Measurements from ENCODE around the gene ATP6V0B. TPM values are rescaled to one million over a fixed set of nuclear protein-coding genes. Genes with fewer than 3 reads are reported as not detected.

Gene ATP6V0B
- total and polyA plus RNA-seq, 2 donors (not counting 3 experiments of a cell fraction or from before 2014, with no cell fraction given), result 110 to 325 TPM

DNA sequence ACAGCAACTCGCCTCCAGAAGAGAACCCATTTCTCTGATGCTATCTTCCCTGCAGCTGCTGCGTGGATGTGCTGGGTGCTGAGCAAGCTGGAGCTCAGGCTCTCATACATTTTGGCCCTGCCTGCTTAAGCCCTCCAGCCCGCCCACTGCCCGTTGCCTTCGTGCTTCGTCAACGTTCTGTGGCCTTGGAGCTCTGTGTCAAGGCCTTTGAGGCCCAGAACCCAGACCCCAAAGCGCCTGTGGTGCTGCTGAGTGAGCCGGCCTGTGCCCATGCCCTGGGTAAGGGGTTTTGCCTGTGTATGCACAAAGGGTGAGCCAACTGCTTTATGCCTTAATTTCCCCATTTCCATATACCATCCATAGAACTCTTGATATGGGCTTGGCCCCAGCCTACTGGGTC is 3.8 kb upstream of the ATP6V0B start:
- Histone ChIP-seq H3K9me3 (replicated peaks; ENCODE audit: control insufficient read depth, insufficient read depth, low read length) (no peaks in the 10 kb centered on the region), H3K9me1 (replicated peaks; ENCODE audit: control insufficient read depth, extremely low read depth, insufficient read depth, low read length) (no peaks in the 10 kb centered on the region), H4K20me1 (replicated peaks; ENCODE audit: control insufficient read depth, extremely low read depth, insufficient read depth, low read length) (no peaks in the 10 kb centered on the region), H3K4me1 (ENCODE audit: control insufficient read depth, extremely low read depth, insufficient read depth, low read length) (peaks cover 15% of the 10 kb centered on the region), H3K9ac (replicated peaks; ENCODE audit: extremely low read depth, insufficient read depth, low read length) (no peak overlapping the region), H3K36me3 (ENCODE audit: control insufficient read depth in 2 of 2, extremely low read depth in 1 of 2, insufficient read depth in 2 of 2, low read length in 2 of 2) (peaks cover 0 to 13% of the 10 kb centered on the region in 2 experiments), H3K27me3 (ENCODE audit: control insufficient read depth in 2 of 2, insufficient read depth in 2 of 2, low read length in 2 of 2) (no peaks in the 10 kb centered on the region), H3K4me3 (replicated peaks in 1 of 3; ENCODE audit: insufficient read depth in 1 of 3, low read depth in 1 of 3, low read length in 3 of 3) (no peak overlapping the region), H3K27ac (ENCODE audit: insufficient read depth, low read depth, low read length) (no peak overlapping the region), H3K4me2 (ENCODE audit: insufficient read depth, low read length) (peak overlapping the region; percentile 70), H2AFZ (ENCODE audit: low read depth, low read length) (no peak overlapping the region), H3K79me2 (ENCODE audit: control insufficient read depth, insufficient read depth, low read length) (peaks cover 15% of the 10 kb centered on the region)
- ChIA-PET POLR2A (no interaction called here), CTCF (interaction anchor here (1.5 kb wide), 1 partner anchor 77 kb away, joined by 5 read pairs; no protein-coding TSS in a partner anchor)
- dilution Hi-C loops (cut with MboI; ENCODE audit: extremely low pct_ligation_motif_present, low sequenced_read_pairs) (no loop called here), intact Hi-C loops (cut with micrococcal nuclease) (no loop called here)
- BruUV-seq (replicated peaks), result no TSS peak
- DNase-seq (ENCODE audit: low read depth, low spot score) (no peak), FAIRE-seq (no peak)
- TF ChIP-seq POLR2AphosphoS5 (IDR thresholded peaks at IDR 0.05; ENCODE audit: insufficient read depth, low read depth, low read length), result no peak
- TF ChIP-seq FOS (IDR thresholded peaks at IDR 0.05; ENCODE audit: borderline replicate concordance, insufficient read depth, low read length), result no peak
- no peak for TF ChIP-seq POLR2A (IDR thresholded peaks at IDR 0.05; ENCODE audit: low read depth, low read length)
- TF ChIP-seq MAX (IDR thresholded peaks at IDR 0.05; ENCODE audit: insufficient read depth, insufficient read length), result no peak
- no peak for TF ChIP-seq MYC (IDR thresholded peaks at IDR 0.05; ENCODE audit: low read depth, low read length)

GRCh38 chr1:43971336-43971980 is 3.3 kb upstream of the ATP6V0B start:
- Histone ChIP-seq H3K9me3 (replicated peaks; ENCODE audit: control insufficient read depth, insufficient read depth, low read length) (no peaks in the 10 kb centered on the region), H3K4me2 (ENCODE audit: insufficient read depth, low read length) (no peak overlapping the region), H3K27me3 (ENCODE audit: control insufficient read depth in 2 of 2, insufficient read depth in 2 of 2, low read length in 2 of 2) (no peaks in the 10 kb centered on the region), H2AFZ (ENCODE audit: low read depth, low read length) (no peak overlapping the region), H3K36me3 (ENCODE audit: control insufficient read depth in 2 of 2, extremely low read depth in 1 of 2, insufficient read depth in 2 of 2, low read length in 2 of 2) (peaks cover 0 to 9% of the 10 kb centered on the region in 2 experiments), H4K20me1 (replicated peaks; ENCODE audit: control insufficient read depth, extremely low read depth, insufficient read depth, low read length) (no peaks in the 10 kb centered on the region), H3K4me3 (replicated peaks in 1 of 3; ENCODE audit: insufficient read depth in 1 of 3, low read depth in 1 of 3, low read length in 3 of 3) (no peak overlapping the region), H3K27ac (ENCODE audit: insufficient read depth, low read depth, low read length) (no peak overlapping the region), H3K79me2 (ENCODE audit: control insufficient read depth, insufficient read depth, low read length) (peaks cover 20% of the 10 kb centered on the region), H3K9ac (replicated peaks; ENCODE audit: extremely low read depth, insufficient read depth, low read length) (no peak overlapping the region), H3K4me1 (ENCODE audit: control insufficient read depth, extremely low read depth, insufficient read depth, low read length) (peaks cover 21% of the 10 kb centered on the region), H3K9me1 (replicated peaks; ENCODE audit: control insufficient read depth, extremely low read depth, insufficient read depth, low read length) (no peaks in the 10 kb centered on the region)
- FAIRE-seq (no peak), DNase-seq (ENCODE audit: low read depth, low spot score) (no peak)
- dilution Hi-C loops (cut with MboI; ENCODE audit: extremely low pct_ligation_motif_present, low sequenced_read_pairs), result no loop called here
- ChIA-PET CTCF (interaction anchor here (0.7 to 1.5 kb wide), 2 partner anchors 58 to 77 kb away, joined by 3 to 5 read pairs; no protein-coding TSS in a partner anchor), POLR2A (no interaction called here)
- intact Hi-C loops (cut with micrococcal nuclease), result no loop called here
- TF ChIP-seq POLR2A (IDR thresholded peaks at IDR 0.05; ENCODE audit: low read depth, low read length), result no peak
- TF ChIP-seq, protein P1, sequence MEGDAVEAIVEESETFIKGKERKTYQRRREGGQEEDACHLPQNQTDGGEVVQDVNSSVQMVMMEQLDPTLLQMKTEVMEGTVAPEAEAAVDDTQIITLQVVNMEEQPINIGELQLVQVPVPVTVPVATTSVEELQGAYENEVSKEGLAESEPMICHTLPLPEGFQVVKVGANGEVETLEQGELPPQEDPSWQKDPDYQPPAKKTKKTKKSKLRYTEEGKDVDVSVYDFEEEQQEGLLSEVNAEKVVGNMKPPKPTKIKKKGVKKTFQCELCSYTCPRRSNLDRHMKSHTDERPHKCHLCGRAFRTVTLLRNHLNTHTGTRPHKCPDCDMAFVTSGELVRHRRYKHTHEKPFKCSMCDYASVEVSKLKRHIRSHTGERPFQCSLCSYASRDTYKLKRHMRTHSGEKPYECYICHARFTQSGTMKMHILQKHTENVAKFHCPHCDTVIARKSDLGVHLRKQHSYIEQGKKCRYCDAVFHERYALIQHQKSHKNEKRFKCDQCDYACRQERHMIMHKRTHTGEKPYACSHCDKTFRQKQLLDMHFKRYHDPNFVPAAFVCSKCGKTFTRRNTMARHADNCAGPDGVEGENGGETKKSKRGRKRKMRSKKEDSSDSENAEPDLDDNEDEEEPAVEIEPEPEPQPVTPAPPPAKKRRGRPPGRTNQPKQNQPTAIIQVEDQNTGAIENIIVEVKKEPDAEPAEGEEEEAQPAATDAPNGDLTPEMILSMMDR (IDR thresholded peaks at IDR 0.05; ENCODE audit: extremely low read depth in 1 of 2, insufficient read depth in 1 of 2, low read depth in 1 of 2, low read length in 2 of 2), result no peak
- TF ChIP-seq MYC (IDR thresholded peaks at IDR 0.05; ENCODE audit: low read depth, low read length), result no peak
- no peak for TF ChIP-seq POLR2AphosphoS5 (IDR thresholded peaks at IDR 0.05; ENCODE audit: insufficient read depth, low read depth, low read length)
- no peak for TF ChIP-seq FOS (IDR thresholded peaks at IDR 0.05; ENCODE audit: borderline replicate concordance, insufficient read depth, low read length)
- no peak for TF ChIP-seq GATA2 (IDR thresholded peaks at IDR 0.05; ENCODE audit: insufficient read depth, insufficient read length, low read depth, low read length)
- TF ChIP-seq EZH2 (IDR thresholded peaks at IDR 0.05; ENCODE audit: borderline replicate concordance, low read depth, low read length, severe bottlenecking), result no peak
- TF ChIP-seq JUN (IDR thresholded peaks at IDR 0.05; ENCODE audit: borderline replicate concordance, insufficient read depth, insufficient read length, low read depth), result no peak
- no peak for TF ChIP-seq MAX (IDR thresholded peaks at IDR 0.05; ENCODE audit: insufficient read depth, insufficient read length)
- no TSS peak for BruUV-seq (replicated peaks)
